Measurements from ENCODE around the gene LIMS1. TPM values are rescaled to one million over a fixed set of nuclear protein-coding genes. Genes with fewer than 3 reads are reported as not detected.
"Not testable (repeated sequence)": the region's sequence is repeated elsewhere in the genome, so short reads cannot be mapped to it uniquely, and the experiment has no call there.

The LIMS1 gene
- total RNA-seq, 1 experiment from 2014 or later = 42.8 TPM

DNA sequence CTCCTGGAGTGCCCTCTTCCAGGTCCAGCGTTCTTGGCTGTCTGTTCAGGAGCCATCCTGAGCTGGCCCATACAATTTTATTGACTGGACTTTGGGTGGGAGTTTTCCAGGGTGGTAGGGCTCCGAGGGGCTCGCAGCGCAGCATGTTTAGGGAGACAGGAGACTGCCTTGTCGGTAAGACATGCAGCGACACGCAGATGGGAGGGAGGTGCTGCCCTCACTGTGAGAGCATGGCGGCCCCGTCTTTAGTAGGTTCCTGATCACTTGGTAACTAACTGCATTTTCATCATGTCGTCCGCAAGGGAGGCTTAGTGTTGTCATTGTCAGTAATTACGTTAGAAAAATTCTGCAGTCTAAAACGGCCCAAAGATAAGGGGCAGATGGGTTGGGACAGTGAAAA, 121.0 kb downstream of the LIMS1 start:
- DNase-seq (ENCODE audit: extremely low read depth, low read depth) = not testable (repeated sequence)

DNA sequence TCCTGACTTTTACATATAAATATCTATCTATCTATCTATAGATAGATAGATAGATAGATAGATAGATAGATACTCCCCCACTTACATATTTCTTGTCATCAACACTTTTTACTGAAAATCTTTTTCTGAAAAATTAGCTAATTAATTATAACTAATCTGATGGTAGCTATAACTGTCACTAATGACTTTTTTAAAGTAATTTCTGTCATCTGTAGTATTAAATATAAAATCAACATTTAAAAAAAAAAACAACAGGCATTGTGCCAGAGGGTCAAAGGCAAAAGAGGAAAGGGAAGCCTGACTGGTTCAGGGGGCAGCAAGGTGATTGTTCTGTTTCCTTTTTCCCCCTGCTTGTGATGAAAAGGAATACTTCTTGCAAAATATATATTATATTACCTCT, 122.0 kb downstream of the LIMS1 start:
- DNase-seq (ENCODE audit: extremely low read depth, low read depth) = not testable (repeated sequence)

DNA sequence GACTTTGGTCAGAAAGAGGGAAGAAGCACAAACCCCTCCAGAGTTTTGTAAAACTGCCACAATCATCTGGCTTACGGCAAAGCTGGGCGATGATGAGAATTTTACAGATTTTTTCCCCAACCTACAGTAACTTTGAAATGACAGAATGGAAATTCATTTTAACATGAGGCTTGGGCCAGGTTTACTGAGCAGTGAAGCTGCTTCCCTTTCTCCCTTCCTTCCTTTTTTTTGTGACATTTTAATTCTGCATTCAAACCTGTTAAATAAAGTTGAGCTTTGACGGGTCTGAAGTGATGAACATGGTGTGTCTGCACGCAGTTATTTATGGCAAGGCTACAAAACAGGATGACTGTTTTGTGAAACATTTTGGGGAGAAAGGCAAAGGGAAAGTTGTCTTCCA, 123.2 kb downstream of the LIMS1 start:
- DNase-seq (ENCODE audit: extremely low read depth, low read depth) = not testable (repeated sequence)

DNA sequence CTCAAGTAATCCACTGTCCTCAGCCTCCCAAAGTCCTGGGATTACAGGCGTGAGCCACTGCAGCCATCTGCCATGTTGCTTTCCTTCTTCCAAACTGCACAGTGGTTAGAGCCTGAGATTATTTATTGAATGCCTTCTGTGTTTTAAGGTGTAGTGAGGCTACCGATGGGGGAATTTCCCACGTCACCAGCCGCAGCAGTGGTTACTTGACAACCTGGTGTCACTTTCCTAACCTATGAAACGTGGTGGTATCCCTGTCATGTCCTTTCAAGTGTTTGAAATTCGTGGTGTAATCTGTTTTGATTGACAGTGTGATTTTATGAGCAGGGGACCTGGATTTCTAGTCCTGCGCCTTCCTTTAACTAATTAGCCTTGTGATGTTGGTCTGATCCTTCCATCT, 124.3 kb downstream of the LIMS1 start:
- DNase-seq (ENCODE audit: extremely low read depth, low read depth) = not testable (repeated sequence)

DNA sequence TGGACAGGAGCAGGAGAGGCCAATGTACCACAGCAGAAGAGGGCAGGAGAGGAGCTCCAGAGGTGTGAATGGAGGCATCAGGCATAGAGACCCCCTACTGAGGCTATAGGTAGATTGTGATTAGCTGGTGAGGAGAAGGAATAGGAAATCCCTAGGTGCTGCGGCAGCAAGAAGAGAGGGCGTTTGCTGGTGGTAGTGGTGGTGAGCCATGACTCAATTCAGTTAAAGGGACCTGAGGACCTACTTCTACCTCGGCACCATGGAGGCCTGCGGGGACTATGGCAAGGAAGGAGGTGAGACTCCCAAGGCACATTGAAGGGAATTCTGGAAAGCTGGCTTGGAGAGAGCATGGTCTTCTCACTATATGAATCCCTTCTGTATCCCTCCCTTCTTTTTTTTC, 127.2 kb downstream of the LIMS1 start:
- DNase-seq (ENCODE audit: extremely low read depth, low read depth) = not testable (repeated sequence)

DNA sequence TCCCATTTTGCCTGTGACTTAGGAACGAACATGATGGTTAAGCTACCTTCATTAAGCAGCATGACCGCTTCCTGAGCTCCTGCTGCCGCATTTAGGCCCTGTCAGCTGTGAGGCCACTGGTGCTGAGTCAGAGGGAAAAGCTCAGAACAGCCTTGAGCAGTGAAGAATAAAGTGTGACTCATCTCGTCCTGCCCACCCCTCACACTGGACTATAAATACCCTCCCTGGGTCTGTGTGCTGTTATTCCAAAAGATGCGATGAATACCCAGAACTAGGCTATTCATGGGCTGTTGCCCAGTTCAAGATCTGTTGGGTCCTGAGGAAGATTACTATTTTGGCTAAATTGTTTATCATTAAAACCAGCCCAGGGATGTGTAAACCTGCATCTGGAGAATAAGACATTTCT, 127.9 kb downstream of the LIMS1 start:
- DNase-seq (ENCODE audit: extremely low read depth, low read depth) = not testable (repeated sequence)

DNA sequence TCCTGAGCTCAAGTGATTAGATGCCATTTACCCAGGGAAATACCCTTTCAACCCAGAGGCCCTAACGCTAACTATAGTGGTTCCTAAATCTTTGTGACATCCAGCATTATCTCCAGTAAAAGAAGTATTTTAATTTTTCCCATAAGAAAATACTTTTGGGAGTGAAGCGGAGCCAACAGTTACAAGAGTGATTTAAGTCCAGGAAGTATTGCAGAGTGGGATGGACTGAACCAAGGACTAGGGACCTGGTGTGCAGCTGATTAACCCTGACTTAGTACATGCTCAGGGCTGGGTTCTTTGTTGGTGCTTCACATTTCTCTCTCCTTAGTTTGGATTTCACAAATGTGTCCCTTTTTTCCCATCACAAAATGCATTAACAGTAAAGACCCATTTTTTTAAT, 129.1 kb downstream of the LIMS1 start:
- not testable (repeated sequence) for DNase-seq (ENCODE audit: extremely low read depth, low read depth)

DNA sequence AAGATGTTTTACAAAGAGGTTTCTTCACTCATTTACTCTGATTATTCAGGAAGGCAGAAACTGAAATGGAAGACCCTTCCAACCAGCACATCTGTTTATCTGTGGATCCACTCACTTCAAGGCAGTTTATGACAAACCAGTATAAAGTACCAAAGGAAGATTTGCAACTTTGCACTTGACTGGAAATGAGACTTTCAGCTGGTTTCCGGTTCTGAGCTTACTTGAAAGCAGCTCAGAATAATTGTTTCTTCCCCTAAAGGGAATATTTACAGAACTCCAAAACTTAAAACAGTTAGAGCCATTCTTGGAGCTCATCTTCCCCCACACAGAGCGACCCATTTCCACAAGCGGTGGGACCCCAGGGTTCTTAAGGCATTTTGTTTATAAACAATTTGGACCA, 129.8 kb downstream of the LIMS1 start:
- not testable (repeated sequence) for DNase-seq (ENCODE audit: extremely low read depth, low read depth)

DNA sequence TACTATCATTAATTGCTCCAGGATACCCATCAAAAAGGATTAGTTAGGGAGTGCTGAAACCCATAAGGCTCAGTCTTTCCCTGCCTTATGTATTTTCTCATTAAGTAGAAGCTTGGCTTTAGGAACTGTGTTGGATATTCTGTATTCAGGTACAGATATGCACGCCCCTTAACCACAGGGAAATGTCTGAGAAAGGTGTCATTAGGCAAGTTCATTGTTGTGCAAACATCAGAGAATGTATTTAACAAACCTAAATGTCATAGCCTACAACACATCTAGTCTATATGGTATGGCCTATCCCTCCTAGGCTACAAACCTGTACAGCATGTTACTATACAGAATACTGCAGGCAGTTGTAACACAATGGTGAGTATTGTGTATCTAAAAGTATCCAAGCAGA, 130.7 kb downstream of the LIMS1 start:
- not testable (repeated sequence) for DNase-seq (ENCODE audit: extremely low read depth, low read depth)

DNA sequence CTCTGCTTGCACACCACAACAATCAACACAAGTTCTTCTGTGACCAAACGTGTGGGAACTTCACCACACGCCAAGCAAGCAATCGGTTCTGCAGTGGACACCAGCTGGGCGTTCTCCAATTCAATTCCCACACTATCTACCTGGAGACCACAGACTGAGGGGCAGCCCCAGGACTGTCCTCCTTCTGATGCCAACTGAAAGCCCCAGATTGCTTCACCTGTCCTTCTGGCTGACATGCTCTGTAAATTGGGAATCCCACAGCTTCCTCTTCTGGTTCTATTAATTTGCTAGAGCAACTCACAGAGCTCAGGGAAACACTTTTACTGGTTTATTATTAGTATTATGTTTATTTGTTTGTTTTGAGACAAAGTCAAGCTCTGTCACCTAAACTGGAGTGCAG, 131.7 kb downstream of the LIMS1 start:
- DNase-seq (ENCODE audit: extremely low read depth, low read depth) = not testable (repeated sequence)

DNA sequence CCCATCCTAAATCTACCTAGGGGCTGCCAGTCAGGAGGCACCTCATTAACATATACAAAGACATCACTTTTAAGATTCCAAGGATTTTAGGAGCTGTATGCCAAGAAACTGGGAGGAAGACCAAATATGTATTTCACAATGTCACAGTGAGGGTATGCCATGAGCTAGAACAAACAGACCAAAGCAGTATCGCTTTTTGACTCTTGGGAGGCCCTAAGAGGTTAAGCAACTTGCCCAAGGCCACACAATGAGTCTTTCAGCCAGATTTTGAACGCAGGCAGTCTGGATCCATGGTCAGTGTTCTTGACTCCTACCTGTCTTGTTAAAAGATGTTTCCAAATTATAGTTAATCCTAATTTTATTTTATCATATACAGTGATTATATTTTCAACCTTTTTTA, 132.9 kb downstream of the LIMS1 start:
- not testable (repeated sequence) for DNase-seq (ENCODE audit: extremely low read depth, low read depth)

DNA sequence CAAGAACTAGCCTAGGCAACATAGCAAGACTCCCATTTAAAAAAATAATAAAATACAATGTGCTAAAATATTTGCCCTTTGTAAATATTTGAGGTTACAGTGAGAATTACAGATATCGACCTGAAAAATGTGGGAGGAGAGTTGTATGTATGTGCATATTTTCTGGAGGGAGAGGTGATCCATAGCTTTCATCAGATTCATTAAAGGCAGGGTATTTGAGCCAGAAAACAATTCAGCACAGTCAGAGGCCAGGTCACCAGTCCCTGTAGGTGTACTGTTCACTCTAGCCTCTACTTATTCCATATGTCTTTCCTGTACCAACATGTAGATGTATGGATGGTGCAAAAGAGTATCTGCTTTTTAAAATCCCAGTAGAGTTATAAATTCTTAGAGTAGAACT, 136.0 kb downstream of the LIMS1 start:
- not testable (repeated sequence) for DNase-seq (ENCODE audit: extremely low read depth, low read depth)

DNA sequence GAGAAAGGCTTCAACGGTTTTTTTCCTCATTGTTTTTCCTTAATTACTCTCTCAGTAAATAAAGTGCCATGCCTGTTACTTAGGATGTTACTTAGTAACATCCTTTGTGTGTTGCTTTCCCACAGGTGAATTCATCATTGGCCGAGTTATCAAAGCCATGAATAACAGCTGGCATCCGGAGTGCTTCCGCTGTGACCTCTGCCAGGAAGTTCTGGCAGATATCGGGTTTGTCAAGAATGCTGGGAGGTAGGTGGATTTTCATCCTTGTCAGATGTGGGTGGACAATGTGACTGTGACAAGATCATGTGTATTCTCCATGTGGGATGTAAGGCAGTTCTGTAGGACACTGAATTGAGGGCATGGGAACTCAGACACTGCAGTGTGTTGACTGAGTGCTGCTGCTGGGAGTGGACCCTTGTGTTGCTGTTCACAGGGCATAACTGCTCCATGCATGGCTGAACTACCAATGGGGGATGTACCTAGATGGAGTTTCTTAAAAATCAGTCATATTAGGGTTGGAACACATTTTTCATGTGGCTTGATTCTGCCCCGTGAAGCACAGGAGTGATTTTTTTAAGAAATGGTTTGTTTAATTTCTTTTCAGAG, 138.0 kb downstream of the LIMS1 start:
- not testable (repeated sequence) for DNase-seq (ENCODE audit: extremely low read depth, low read depth)

DNA sequence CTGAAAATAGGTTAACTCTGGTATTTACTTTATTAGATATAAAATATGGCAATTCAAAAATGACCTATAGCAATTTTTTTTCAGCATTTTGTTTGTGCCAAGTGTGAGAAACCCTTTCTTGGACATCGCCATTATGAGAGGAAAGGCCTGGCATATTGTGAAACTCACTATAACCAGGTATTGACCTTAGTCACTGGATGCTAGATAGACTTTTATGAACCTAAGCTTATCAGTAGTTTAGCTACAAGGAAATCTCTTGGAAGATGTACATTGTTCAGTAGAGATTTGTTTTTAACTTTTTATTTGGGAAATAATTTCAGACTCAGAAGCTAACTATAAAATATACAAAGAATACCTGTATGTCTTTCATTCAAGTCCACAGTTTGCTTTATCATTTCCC, 142.3 kb downstream of the LIMS1 start:
- DNase-seq (ENCODE audit: extremely low read depth, low read depth) = not testable (repeated sequence)

DNA sequence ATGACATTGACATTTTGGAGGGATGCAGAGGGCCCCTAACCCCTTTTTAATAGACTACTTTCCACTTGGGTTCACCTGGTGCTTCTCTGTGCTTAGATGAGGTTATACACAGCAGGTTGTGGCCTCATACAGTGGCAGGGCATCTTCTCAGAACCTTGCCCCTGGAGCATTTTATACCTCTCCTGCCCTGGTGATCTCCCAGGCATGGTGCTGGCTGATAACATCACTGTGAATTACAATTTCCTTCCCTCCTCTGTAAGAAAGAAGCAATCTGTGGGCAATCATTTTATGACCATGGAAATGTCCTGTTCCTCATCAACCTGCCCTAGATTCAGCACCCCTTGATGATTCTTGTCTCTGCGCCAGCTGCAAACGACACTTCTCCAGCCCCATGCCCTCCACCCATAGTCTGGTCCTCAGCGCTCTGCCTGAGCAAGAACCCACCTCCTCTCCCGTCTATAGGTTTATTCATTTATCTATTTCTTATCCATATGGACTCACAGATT, 143.0 kb downstream of the LIMS1 start:
- not testable (repeated sequence) for DNase-seq (ENCODE audit: extremely low read depth, low read depth)

DNA sequence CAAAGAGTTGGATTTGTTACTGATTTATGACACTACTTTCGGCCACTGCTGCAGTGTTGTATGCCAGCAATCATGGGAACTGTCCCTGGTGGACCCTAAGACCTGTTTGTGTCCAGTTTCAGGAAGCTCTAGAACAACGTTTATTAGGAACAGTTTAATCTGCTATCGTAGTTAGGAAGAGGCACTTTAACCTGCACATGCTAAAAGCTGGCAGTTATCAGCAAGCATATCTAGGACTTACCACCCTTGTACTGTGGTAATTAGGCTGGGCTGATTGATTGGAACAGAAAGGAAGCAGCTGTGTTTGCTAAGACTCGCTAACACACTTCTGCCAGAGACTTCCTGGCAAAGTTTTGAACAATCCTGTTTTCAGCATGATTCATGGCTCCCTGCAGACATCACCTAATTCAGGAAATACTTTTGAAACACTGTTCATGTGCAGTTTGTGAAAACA, 144.0 kb downstream of the LIMS1 start:
- DNase-seq (ENCODE audit: extremely low read depth, low read depth) = not testable (repeated sequence)

DNA sequence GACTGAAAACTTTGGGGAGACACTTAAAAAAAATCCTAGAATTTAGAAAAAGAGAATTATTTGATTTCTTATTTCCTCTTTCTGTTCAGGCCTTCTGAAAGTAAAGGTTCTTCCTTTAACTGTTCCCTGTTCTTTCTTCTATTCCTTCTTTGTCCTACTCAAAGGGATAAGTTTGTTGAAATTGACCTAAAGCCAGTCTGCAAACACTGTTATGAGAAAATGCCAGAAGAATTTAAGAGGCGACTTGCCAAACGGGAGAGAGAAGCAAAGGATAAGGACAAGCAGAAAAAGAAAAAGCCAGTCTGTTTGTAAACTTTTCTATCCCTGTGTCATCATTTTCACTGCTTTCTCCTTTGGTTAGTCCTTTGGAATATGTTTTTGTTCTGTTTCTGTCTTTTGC, 146.5 kb downstream of the LIMS1 start:
- not testable (repeated sequence) for DNase-seq (ENCODE audit: extremely low read depth, low read depth)

DNA sequence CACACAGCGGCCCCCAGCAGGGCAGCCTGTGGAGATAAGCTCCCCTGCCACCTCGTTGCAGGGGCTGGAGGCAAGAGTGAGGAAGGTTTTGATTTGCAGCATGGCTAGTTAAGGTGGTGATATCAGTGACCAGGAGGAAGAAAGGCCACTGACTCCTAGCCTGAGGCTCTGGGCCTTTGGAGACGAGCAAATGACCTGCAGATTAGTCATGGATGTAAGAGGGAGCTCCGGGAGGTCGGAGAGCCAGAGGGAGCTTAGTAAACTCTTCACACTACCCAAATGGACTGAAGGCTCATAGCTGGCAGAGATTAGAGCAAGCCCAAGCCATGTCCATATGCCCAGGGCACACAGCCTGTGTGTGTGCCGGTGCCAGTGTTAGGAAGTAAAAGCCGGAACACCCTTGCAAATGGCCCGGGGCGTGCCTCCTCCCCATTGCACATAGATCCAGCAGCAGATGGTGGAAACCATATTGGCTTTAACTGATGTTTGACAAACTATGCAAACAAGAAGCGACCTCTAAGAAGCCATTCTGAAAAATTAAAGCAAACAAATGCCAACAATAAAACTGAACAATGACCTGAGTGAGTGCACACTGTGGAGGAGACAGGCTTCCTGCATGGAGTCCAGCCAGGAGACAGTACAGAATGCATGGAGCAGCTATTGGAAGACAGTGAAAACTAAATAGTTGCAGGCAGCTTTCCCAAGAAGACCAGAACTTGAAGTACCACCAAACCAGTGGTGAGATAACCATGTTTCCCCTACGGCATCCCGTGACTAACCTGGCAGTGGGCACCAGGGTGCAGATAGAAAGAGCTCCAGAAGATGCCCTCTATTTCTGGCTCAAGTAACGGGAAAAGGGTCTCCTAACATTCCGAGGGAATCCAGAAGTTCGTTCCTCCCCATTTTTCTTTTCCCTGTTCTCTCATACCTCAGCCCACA, 154.8 kb downstream of the LIMS1 start:
- not testable (repeated sequence) for DNase-seq (ENCODE audit: extremely low read depth, low read depth)

DNA sequence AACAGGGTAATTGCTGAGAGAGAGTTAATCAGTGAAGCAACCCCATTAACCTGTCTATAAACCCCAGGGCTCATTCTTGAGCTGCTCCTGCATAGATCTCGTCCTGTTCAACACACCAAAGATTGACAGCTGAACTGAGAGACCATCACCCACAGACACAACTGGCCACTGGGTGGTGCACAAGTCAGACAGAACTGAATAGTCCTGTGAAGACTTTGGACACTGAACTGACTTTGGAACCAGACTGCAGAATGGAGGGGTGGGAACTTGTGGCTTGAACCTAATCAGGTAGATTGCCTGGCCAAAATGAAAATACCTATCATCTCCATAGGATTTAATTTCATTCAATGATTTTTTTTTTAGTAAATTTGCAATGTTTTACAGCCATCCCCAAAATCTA, 155.7 kb downstream of the LIMS1 start:
- DNase-seq (ENCODE audit: extremely low read depth, low read depth) = not testable (repeated sequence)

DNA sequence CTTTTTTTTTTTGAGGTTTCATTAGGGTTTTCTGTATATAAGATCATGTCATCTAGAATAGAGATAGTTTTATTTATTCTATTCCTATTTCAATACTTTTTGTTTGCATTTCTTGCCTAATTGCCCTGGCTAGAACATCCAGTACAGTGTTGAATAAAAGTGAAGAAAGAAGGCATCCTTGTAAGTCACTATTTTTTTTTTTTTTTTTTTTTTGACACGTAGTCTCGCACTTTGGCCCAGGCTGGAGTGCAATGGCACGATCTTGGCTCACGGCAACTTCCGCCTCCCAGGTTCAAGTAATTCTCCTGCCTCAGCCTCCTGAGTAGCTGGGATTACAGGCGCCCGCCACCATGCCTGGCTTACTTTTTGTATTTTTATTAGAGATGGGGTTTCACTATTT, 157.2 kb downstream of the LIMS1 start:
- DNase-seq (ENCODE audit: extremely low read depth, low read depth) = no peak

DNA sequence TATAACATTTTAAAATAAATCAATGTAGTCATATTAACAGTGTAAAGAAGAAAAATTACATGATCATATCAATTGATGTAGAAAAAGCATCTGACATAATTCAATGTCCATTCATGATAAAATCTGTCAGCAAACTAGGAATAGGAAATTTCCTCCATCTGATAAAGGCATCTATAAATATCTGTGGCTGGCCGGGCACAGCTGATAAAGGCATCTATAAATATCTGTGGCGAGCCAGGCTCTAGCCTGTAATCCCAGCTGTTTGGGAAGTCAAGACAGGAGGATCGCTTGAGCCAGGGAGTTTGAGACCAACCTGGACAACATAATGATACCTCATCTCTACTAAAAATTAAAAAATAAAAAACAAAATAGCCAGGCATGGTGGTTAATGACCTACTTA, 166.9 kb downstream of the LIMS1 start:
- DNase-seq (ENCODE audit: extremely low read depth, low read depth) = no peak

DNA sequence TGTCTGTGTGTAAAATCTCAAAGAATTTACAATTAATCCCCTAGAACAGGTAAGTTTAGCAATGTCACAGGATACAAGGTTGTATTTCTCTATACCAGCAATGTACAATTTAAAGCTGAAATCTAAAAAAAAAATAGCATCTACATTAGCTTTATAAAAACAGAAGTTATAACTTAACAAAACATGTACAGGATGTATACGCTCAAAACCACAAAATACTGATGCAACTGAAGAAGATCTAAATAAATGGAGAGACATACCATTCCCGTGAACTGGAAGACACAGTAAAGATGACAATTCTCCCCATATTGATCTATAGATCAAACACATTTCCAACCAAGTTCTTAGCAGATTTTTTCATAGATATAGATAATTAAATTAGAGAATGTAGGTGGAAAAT, 167.5 kb downstream of the LIMS1 start:
- DNase-seq (ENCODE audit: extremely low read depth, low read depth) = no peak
